Fibroblast of skin of back (primary cell): ENCODE data around the gene PUS7. TPM values are rescaled to one million over a fixed set of nuclear protein-coding genes. Genes with fewer than 3 reads are reported as not detected.
"Not testable (repeated sequence)": the region's sequence is repeated elsewhere in the genome, so short reads cannot be mapped to it uniquely, and the experiment has no call there.

Experiments used
- DNase-seq: peaks from one replicate; pipeline ENCODE4 v3.0.0-alpha.2; 2013
- polyA plus RNA-seq, 2 experiments: library from polyadenylated mRNA; unstranded; fragments of 120-200 nt; gene quantifications; one replicate each; pipeline ENCODE4 v1.2.1, GENCODE V29; 2013; ENCODE audit not compliant: insufficient read length in 2 of 2

Gene PUS7
- 15.9 TPM for polyA plus RNA-seq (2013, experiment 1 of 2; ENCODE audit: insufficient read length)
- 14.8 TPM for polyA plus RNA-seq (2013, experiment 2 of 2; ENCODE audit: insufficient read length)

GRCh38 chr7:105521717-105522463 lies at the start of gene PUS7:
PUS7 (minus strand) TSS chr7:105522271; CDS start chr7:105508512, 13,759 bp downstream.
- peak; percentile 90 for DNase-seq

DNA sequence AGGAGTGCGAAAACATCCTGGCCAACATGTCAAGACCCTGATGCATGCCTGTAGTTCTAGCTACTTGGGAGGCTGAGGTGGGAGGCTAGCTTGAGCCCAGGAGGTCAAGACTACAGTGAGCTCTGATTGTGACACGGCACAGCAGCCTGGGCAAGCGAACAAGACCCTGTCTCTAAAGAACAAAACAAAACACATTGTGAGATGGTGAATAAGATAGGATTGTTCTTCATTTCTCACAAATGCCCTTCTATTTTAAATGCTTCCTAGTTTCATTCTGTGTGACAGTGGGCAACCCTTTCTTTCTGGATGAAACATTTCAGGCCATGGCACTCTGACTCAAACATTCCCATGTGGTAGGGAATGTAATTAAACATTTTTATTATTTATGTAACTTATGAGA lies 45.8 kb upstream of the PUS7 start:
- no peak for DNase-seq

DNA sequence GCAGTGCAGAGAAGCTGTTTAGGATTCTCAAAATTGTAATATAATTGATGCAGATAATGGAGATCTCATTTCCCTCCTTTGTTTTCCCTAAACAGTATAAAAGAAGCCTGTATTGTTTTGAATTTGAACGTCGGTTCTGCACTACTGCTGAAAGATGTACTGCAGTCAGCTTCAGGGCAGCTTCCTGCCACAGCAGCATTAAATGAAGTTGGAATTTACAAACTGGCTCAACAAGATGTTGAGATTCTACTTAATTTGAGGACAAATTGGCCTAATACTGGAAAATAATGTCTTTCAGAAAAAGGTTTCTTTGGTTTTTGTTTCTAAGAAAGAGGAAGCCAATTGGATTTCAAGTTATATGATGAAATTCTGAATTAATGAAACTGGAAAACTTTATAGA lies 45.0 kb upstream of the PUS7 start:
- no peak for DNase-seq

GRCh38 chr7:105565190-105565589 lies 43.1 kb upstream of the PUS7 start:
- no peak for DNase-seq

DNA sequence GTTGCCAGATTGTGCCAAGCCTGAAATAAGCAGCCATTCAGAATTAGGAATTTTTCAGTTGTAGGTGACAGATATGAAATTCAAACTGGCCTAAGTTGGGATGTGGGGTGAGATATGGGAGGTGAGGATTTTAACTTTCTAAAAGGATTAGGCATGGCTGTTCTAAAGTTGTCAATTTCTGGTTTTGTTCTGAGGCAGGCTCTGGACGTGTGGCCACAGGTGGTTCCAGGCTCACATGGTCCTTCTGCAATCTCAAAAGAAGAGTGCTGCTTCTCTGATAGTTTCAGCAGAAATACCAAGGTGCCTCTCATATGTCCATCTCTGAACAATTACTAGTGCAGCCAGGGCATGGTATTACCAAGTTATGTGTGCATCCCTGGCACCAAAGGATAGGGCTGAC lies 37.9 kb upstream of the PUS7 start:
- DNase-seq = no peak

GRCh38 chr7:105538339-105538738 lies 16.3 kb upstream of the PUS7 start:
- no peak for DNase-seq

- DNase-seq = no peak
Observed at GRCh38 chr7:105532709-105533460, 10.8 kb upstream of the PUS7 start.

DNA sequence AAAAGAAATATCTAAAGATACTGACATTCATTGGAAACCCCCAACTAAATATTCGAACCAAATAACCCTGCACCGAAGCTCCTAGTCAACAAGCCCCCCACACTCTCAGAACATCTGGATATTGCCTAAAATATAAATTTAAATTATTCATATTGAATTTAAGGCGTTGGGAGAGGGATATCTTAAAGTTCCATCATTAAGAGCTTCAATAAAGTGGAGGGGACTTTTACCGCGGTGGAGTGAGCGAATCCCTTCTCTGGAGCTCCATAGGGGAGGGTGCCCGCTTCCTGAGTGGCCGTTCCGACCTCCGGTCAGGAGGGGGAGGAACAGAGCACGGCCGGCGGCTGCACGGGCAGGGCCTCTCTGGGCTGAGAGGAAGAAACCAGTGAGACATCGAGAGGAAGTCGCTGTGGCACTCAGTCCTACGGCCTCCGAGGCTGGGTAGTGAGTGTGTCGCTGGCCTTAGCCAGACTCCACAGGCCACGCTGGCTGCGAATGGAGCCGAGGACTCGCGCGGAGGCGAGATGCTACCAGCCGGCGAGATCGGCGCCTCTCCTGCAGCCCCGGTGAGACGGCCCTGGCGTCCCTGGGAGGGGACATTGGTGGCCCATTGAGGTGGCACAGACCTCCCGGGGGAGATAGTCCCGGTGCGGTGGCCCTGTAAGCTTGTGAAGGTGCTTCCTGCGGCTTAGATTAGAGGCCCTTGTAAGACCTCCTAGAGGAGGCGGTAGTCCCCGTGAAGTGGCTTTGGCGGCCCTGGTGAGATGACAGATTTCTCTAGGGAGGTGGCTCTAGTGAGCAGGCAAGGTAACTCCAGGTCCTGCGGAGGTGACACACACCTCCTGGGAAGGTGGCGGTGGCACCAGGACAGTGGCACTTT lies 10.0 kb upstream of the PUS7 start, which contains the start of gene RINT1:
Gene RINT1 (plus strand): TSS at position 410 of the 880 bp plus-strand sequence. CDS start 115 bp downstream, at position 525.
- DNase-seq = peak; percentile 91

DNA sequence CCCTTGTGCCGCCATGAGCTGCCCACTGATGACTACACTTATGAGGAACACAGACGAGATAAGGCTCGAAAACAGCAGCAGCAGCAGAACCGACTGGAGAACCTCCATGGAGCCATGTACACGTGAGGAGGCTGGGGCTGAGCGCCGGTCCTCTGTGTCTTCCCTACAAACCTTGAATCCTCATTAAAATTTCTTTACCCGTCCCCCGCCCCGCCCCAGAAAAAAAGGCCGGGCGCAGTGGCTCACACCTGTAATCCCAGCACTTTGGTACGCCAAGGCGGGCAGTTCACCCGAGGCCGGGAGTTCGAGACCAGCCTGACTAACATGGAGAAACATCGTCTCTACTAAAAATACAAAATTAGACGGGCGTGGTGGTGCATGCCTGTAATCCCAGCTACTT lies 8.5 kb upstream of the PUS7 start:
- no peak for DNase-seq

GRCh38 chr7:105530126-105530525 lies 8.1 kb upstream of the PUS7 start:
- no peak for DNase-seq

- DNase-seq = not testable (repeated sequence)
Observed at GRCh38 chr7:105527737-105528136, 5.7 kb upstream of the PUS7 start.

GRCh38 chr7:105524840-105525239 lies 2.8 kb upstream of the PUS7 start:
- no peak for DNase-seq

- not testable (repeated sequence) for DNase-seq
Observed at GRCh38 chr7:105524423-105524822, 2.4 kb upstream of the PUS7 start.

DNA sequence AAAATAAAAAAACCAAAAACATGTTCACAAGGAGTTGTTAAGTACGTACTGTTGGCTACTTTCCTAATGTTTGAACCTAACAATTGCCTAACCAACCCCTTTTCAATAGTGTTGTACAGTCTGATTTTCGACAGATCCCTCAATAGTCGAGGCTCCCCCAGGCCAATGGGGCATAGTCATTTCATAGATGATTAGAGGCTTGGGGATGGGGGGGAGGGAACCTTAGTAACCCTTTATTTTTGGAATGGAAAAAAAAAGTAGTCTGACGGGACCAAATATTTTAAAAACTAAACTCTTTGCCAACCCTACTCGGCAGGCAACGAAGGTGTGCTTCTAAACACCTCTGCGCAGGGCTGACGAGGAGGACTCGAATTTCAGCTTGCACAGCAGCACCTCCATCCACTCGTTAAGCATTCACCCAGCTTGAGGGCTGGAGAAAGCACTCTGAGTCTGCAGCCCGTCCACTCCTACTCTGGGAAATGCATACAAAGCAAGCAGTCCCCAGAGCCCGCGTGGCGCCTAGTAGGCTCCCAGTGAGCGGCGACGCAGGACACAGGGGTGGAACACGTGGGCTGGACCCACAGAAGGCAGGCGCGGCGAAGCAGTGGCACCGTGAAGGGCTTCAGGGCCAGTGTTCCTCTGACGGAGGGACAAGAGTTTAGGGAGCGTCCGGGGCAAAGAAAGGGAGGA lies 899 bp downstream of the PUS7 start:
- DNase-seq = peak; percentile 65

- DNase-seq = not testable (repeated sequence)
Observed at GRCh38 chr7:105520620-105521019, 1.5 kb downstream of the PUS7 start.

GRCh38 chr7:105519353-105519752 lies 2.7 kb downstream of the PUS7 start:
- peak; percentile 15 for DNase-seq

GRCh38 chr7:105515610-105516009 lies 6.5 kb downstream of the PUS7 start:
- not testable (repeated sequence) for DNase-seq

- no peak for DNase-seq
Observed at GRCh38 chr7:105512926-105513526, 9.0 kb downstream of the PUS7 start.

- DNase-seq = no peak
Observed at GRCh38 chr7:105512415-105512814, 9.7 kb downstream of the PUS7 start.

DNA sequence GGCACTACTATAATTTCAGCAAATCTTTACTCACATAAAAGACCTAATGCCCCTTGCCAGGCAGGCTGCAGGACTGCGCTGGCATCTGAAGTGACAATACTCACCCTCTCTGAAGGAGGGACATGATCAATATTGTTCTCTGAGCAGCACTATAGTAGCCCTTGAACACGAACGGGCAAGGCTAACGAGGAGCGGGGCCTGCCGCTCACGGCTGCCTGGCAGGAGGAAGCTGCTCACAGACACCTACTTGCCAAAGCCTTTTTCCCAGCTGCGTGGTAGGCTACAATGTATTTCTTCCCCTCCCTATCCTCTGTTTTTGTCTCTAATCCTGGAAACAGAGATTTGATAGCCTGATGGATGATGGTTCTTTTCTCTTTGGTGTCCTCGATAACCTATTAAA lies 19.9 kb downstream of the PUS7 start:
- DNase-seq = no peak

- no peak for DNase-seq
Observed at GRCh38 chr7:105497016-105497415, 25.1 kb downstream of the PUS7 start.

- DNase-seq = peak; percentile 73
Observed at GRCh38 chr7:105496521-105496920, 25.6 kb downstream of the PUS7 start.
